Natural killer cell (primary cell): ENCODE measurements around the gene PLXNA4. TPM values are rescaled to one million over a fixed set of nuclear protein-coding genes. Genes with fewer than 3 reads are reported as not detected.

Source experiments
- ATAC-seq, 3 donors: fragments of 150-1000 bp in 2 of 3; fragments of 200-7000 bp in 1 of 3; cut with Tn5 transposase; 1 replicate in 1 of 3; 2 replicates in 2 of 3; pipeline ENCODE4 v1.10.0; 2021; ENCODE audit warnings: mild to moderate bottlenecking in 2 of 3, moderate library complexity in 2 of 3
- DNase-seq, 2 donors: peaks; one replicate each; pipeline versions ENCODE4 v3.0.0 to v3.0.0-alpha.2; 2013 to 2021; ENCODE audit warnings: mixed read lengths in 1 of 2
- H3K27ac ChIP-seq: one replicate; pipeline ENCODE4 v1.5.1; 2013; ENCODE audit warnings: mild to moderate bottlenecking, low read length
- H3K27me3 ChIP-seq: one replicate; pipeline ENCODE4 v1.6.1; 2013; ENCODE audit warnings: low read length; ENCODE audit not compliant: control insufficient read depth, insufficient read depth
- H3K36me3 ChIP-seq: one replicate; pipeline ENCODE4 v1.6.1; 2013; ENCODE audit warnings: low read length; ENCODE audit not compliant: control insufficient read depth, insufficient read depth
- H3K4me1 ChIP-seq: one replicate; pipeline ENCODE4 v1.6.1; 2013; ENCODE audit warnings: low read length; ENCODE audit not compliant: control insufficient read depth, insufficient read depth
- H3K4me3 ChIP-seq: one replicate; pipeline ENCODE4 v1.5.1; 2013; ENCODE audit warnings: low read length
- H3K9me3 ChIP-seq: one replicate; pipeline ENCODE4 v1.6.1; 2013; ENCODE audit warnings: low read length; ENCODE audit not compliant: control insufficient read depth, insufficient read depth
- H3K27ac Mint-ChIP-seq, 2 donors: one replicate each; pipeline ENCODE4 v1.8.0; 2022; ENCODE audit warnings: mild to moderate bottlenecking in 2 of 2, mixed read lengths in 2 of 2, moderate library complexity in 1 of 2
- H3K27me3 Mint-ChIP-seq, 2 donors: one replicate each; pipeline ENCODE4 v1.8.0; 2022; ENCODE audit warnings: low read depth in 2 of 2, mixed read lengths in 2 of 2
- H3K36me3 Mint-ChIP-seq: one replicate; pipeline ENCODE4 v1.8.0; 2022; ENCODE audit warnings: mixed read lengths
- H3K4me1 Mint-ChIP-seq, 2 donors: one replicate each; pipeline ENCODE4 v1.8.0; 2022; ENCODE audit warnings: mixed read lengths in 2 of 2
- H3K4me3 Mint-ChIP-seq: one replicate; pipeline ENCODE4 v1.8.0; 2022; ENCODE audit warnings: mild to moderate bottlenecking, moderate library complexity, mixed read lengths
- H3K9me3 Mint-ChIP-seq, 2 donors: one replicate each; pipeline ENCODE4 v1.8.0; 2022; ENCODE audit warnings: mixed read lengths in 2 of 2
- WGBS: methylation state at CpG from one replicate; pipeline ENCODE4 v1.1.7; 2013; ENCODE audit warnings: missing lambda C conversion rate; ENCODE audit not compliant: insufficient coverage; 5-methylcytosine and 5-hydroxymethylcytosine counted together
- intact Hi-C: fragments of 100-400 bp; cut with micrococcal nuclease; formaldehyde crosslinking; loops from one replicate; pipeline ENCODE4 v1.14.2; 2022
- total RNA-seq, 4 donors: library from RNA; stranded (reverse); fragments of 120-200 nt in 1 of 4; gene quantifications; one replicate each; pipeline versions ENCODE4 v1.2.3 to v1.2.4, GENCODE V29; 2013 to 2022
- TF ChIP-seq, protein P1 (sequence below): fragments of 200-600 bp; IDR thresholded peaks from one replicate; pipeline ENCODE4 v1.8.0; 2022; ENCODE audit warnings: antibody characterized with exemption

PLXNA4 gene
- total RNA-seq, 3 donors from 2014 or later (not counting 1 experiment from before 2014, with no cell fraction given): 5.1 to 15.3 (median 10.9) TPM

DNA sequence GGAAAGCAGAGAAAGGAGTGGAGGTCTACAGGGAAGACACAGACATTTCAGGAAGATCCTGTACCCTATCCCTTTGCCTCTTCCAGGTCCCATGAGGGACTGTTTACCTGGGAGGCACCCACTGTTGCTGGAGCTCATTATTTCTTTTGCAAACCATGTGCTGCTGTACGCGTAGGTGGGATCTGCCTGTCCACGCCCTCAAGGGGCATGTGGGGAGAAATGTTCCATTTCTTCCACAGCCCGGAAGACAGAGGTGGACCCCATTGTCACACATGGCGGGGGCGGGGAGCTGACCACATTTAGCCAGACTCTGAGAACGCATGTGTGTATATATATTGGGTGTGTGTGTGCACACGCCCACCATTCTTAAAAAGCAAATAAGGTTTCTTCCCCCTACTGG is 2.0 kb downstream of the PLXNA4 start:
- Histone ChIP-seq H3K27ac (no peak overlapping the region), H3K27me3 (peaks cover 56% of the 10 kb centered on the region), H3K4me1 (peaks cover 33% of the 10 kb centered on the region), H3K4me3 (no peak overlapping the region), H3K36me3 (no peaks in the 10 kb centered on the region), H3K9me3 (no peaks in the 10 kb centered on the region)
- H3K36me3 Mint-ChIP-seq: no peaks in the 10 kb centered on the region
- ATAC-seq: no peak
- no peak overlapping the region for H3K27ac Mint-ChIP-seq
- no peak for DNase-seq
- H3K27me3 Mint-ChIP-seq: peaks cover 57 to 71% of the 10 kb centered on the region in 2 donors
- H3K9me3 Mint-ChIP-seq: no peaks in the 10 kb centered on the region
- H3K4me1 Mint-ChIP-seq: peaks cover 43 to 51% of the 10 kb centered on the region in 2 donors
- WGBS: 32% methylated on average over 6 of the region's 8 CpGs
- H3K4me3 Mint-ChIP-seq: peak overlapping the region; percentile 54
- intact Hi-C loops: no loop called here
- TF ChIP-seq, protein P1, sequence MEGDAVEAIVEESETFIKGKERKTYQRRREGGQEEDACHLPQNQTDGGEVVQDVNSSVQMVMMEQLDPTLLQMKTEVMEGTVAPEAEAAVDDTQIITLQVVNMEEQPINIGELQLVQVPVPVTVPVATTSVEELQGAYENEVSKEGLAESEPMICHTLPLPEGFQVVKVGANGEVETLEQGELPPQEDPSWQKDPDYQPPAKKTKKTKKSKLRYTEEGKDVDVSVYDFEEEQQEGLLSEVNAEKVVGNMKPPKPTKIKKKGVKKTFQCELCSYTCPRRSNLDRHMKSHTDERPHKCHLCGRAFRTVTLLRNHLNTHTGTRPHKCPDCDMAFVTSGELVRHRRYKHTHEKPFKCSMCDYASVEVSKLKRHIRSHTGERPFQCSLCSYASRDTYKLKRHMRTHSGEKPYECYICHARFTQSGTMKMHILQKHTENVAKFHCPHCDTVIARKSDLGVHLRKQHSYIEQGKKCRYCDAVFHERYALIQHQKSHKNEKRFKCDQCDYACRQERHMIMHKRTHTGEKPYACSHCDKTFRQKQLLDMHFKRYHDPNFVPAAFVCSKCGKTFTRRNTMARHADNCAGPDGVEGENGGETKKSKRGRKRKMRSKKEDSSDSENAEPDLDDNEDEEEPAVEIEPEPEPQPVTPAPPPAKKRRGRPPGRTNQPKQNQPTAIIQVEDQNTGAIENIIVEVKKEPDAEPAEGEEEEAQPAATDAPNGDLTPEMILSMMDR: no peak

DNA sequence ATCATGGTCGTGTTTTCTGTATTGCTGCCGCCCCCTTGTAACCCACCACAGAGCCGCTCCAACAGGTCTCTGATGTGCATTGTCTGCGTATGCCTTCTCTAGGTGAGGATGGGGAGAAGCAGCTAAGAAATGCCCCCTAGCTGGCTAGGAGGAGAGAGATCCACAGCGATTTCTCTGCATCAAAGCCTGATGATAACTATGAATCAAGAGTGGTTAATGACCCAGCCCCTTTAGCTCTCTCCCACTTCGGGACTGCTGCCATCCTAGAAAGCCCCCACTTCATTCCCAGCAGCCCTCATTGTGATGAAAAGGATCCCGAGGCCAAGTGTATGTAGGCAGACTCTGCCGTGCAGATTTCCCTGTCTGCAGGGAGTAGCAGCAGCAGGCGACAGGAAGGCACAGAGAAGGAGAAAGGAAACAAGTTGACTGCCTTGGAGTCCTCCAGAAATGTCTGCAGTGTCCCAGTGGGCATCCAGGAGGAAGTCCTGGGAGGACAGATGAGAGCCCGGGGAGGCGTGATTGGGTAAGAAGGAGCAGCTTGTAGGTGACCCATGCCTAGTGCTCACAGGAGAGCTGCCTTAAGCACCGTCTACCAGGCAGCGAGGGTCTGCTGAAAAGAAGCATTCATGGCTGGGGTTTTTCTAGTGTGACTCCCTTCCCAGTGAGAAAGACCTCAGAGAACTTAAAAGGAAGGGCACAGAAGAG is 2.9 kb downstream of the PLXNA4 start:
- Histone ChIP-seq H3K4me3 (no peak overlapping the region), H3K36me3 (no peaks in the 10 kb centered on the region), H3K27me3 (peaks cover 51% of the 10 kb centered on the region), H3K9me3 (no peaks in the 10 kb centered on the region), H3K4me1 (peaks cover 33% of the 10 kb centered on the region), H3K27ac (no peak overlapping the region)
- no peak for ATAC-seq
- H3K4me1 Mint-ChIP-seq: peaks cover 44 to 51% of the 10 kb centered on the region in 2 donors
- no peaks in the 10 kb centered on the region for H3K36me3 Mint-ChIP-seq
- 20% methylated on average over 13 of the region's 13 CpGs for WGBS
- no peak for DNase-seq
- peak overlapping the region; percentile 54 for H3K4me3 Mint-ChIP-seq
- H3K27ac Mint-ChIP-seq: no peak overlapping the region
- no peaks in the 10 kb centered on the region for H3K9me3 Mint-ChIP-seq
- TF ChIP-seq, protein P1: no peak
- intact Hi-C loops: no loop called here
- H3K27me3 Mint-ChIP-seq: peaks cover 66 to 67% of the 10 kb centered on the region in 2 donors

DNA sequence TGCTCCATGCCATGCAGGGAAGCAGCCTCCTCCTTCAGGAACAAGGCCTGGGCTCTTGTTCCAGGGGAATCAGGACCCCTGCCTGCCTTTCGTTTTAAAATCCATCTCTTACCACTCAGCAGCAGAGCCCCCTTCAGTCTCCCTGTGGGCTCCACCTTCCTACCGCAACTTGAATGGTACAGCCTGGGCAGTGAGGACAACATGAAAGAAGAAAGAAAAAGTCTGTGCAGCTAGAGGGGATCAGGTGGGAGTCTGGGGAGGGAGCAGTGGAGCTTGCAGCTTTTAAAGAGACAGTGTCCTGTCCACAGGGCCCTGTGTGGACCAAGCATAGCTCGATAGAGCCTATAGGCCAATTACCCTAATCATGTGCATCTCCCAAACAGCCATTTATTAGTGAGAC is 3.7 kb downstream of the PLXNA4 start:
- intact Hi-C loops: no loop called here
- Mint-ChIP-seq H3K4me3 (no peak overlapping the region), H3K4me1 (peaks cover 42 to 44% of the 10 kb centered on the region in 2 donors), H3K9me3 (no peaks in the 10 kb centered on the region), H3K36me3 (no peaks in the 10 kb centered on the region), H3K27me3 (peaks cover 60 to 69% of the 10 kb centered on the region in 2 donors), H3K27ac (no peak overlapping the region)
- Histone ChIP-seq H3K27ac (no peak overlapping the region), H3K9me3 (no peaks in the 10 kb centered on the region), H3K4me3 (no peak overlapping the region), H3K27me3 (peaks cover 45% of the 10 kb centered on the region), H3K4me1 (peaks cover 29% of the 10 kb centered on the region), H3K36me3 (no peaks in the 10 kb centered on the region)
- 38% methylated on average over 3 of the region's 3 CpGs for WGBS
- ATAC-seq: no peak
- TF ChIP-seq, protein P1: no peak
- DNase-seq: no peak

DNA sequence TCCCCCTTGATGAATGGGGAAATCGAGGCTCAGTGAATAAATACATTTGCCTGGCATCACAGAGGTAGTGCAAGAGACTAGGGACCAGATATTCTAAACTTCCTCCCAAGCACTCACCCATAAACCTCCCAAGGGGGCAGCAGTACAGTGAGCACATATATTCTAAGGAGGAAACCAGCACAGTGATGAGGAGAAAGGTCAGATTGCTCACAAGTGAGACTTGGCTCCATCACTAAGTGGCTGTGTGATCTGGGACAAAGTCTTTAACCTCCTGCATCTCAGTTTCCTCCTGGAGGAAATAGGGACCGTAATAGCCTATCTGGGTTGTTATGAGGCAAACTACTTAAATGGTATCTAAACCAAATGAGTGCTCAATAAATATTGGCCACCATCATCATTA is 4.3 kb downstream of the PLXNA4 start:
- peaks cover 28% of the 10 kb centered on the region for H3K4me1 ChIP-seq
- Mint-ChIP-seq H3K36me3 (no peaks in the 10 kb centered on the region), H3K27ac (no peak overlapping the region), H3K4me1 (peaks cover 40 to 44% of the 10 kb centered on the region in 2 donors), H3K4me3 (no peak overlapping the region), H3K9me3 (no peaks in the 10 kb centered on the region), H3K27me3 (peaks cover 59 to 69% of the 10 kb centered on the region in 2 donors)
- DNase-seq (no peak), ATAC-seq (no peak)
- H3K36me3 ChIP-seq: no peaks in the 10 kb centered on the region
- peaks cover 45% of the 10 kb centered on the region for H3K27me3 ChIP-seq
- no peak overlapping the region for H3K27ac ChIP-seq
- no peak overlapping the region for H3K4me3 ChIP-seq
- 84% methylated on average over 2 of the region's 2 CpGs for WGBS
- intact Hi-C loops: no loop called here
- no peaks in the 10 kb centered on the region for H3K9me3 ChIP-seq
- TF ChIP-seq, protein P1: no peak
